ENCODE data around the gene NAIF1.
"Not testable (repeated sequence)": the region's sequence is repeated elsewhere in the genome, so short reads cannot be mapped to it uniquely, and the experiment has no call there.

NAIF1 gene

GRCh38 chr9:128025736-128026135, 41.4 kb downstream of the NAIF1 start:
- FAIRE-seq, result no peak

- FAIRE-seq, result no peak
These were observed 42.3 kb downstream of the NAIF1 start for GRCh38 chr9:128024761-128025308.

GRCh38 chr9:128023671-128024070, 43.4 kb downstream of the NAIF1 start:
- FAIRE-seq, result not testable (repeated sequence)

GRCh38 chr9:128022886-128023285, 44.2 kb downstream of the NAIF1 start:
- FAIRE-seq, result no peak

GRCh38 chr9:128021098-128021497, 46.0 kb downstream of the NAIF1 start:
- no peak for FAIRE-seq

- FAIRE-seq, result no peak
These were observed 46.4 kb downstream of the NAIF1 start for GRCh38 chr9:128020692-128021091.

GRCh38 chr9:128015696-128016095, 51.4 kb downstream of the NAIF1 start:
- no peak for FAIRE-seq

All from TTC549 (cell line).